Stimulated activated CD8-positive, alpha-beta memory T cell treated with anti-CD3 and anti-CD28 coated beads, Interleukin-7, amount 100 ng/mL, for 48 hours (primary cell): Measurements from ENCODE around the gene CHD6.

Source experiments
- DNase-seq, 2 donors: peaks; one replicate each; pipeline ENCODE4 v3.0.0-alpha.2; 2020; ENCODE audit warnings: low read depth in 1 of 2; ENCODE audit errors: extremely low read depth in 1 of 2

CHD6 gene

GRCh38 chr20:41395667-41396664 lies 222.2 kb downstream of the CHD6 start:
- DNase-seq = no peak

GRCh38 chr20:41394931-41395666 lies 223.1 kb downstream of the CHD6 start:
- no peak for DNase-seq

GRCh38 chr20:41394081-41394480 lies 224.1 kb downstream of the CHD6 start:
- DNase-seq = no peak

GRCh38 chr20:41393705-41394066 lies 224.5 kb downstream of the CHD6 start:
- no peak for DNase-seq

- DNase-seq = no peak
Measured at GRCh38 chr20:41392871-41393704, 225.1 kb downstream of the CHD6 start.

GRCh38 chr20:41392295-41392694 lies 225.9 kb downstream of the CHD6 start:
- no peak for DNase-seq

GRCh38 chr20:41391587-41392001 lies 226.6 kb downstream of the CHD6 start:
- DNase-seq = no peak

GRCh38 chr20:41390889-41391288 lies 227.3 kb downstream of the CHD6 start:
- no peak for DNase-seq

- DNase-seq = no peak
Measured at GRCh38 chr20:41387444-41387851, 230.7 kb downstream of the CHD6 start.

GRCh38 chr20:41386502-41387427 lies 231.4 kb downstream of the CHD6 start:
- no peak for DNase-seq

- no peak for DNase-seq
Measured at GRCh38 chr20:41382791-41383305, 235.3 kb downstream of the CHD6 start.

- no peak for DNase-seq
Measured at GRCh38 chr20:41380551-41381193, 237.5 kb downstream of the CHD6 start.

- no peak for DNase-seq
Measured at GRCh38 chr20:41379551-41379950, 238.6 kb downstream of the CHD6 start.

GRCh38 chr20:41377275-41377674 lies 240.9 kb downstream of the CHD6 start:
- DNase-seq = no peak

GRCh38 chr20:41376349-41376748 lies 241.8 kb downstream of the CHD6 start:
- DNase-seq = no peak

GRCh38 chr20:41375846-41376245 lies 242.3 kb downstream of the CHD6 start:
- DNase-seq = no peak

- DNase-seq = no peak
Measured at GRCh38 chr20:41373931-41374920, 244.0 kb downstream of the CHD6 start.

- DNase-seq = no peak
Measured at GRCh38 chr20:41373251-41373783, 244.9 kb downstream of the CHD6 start.
